NCI-H1092 treated with DMSO at 0.1 percent for 48 hours (cell line): ENCODE measurements around the gene IRF4.

Experiments
- DNase-seq: peaks from one replicate; lab custom pipeline; 2025; lab: John Stamatoyannopoulos, UW

IRF4 gene

DNA sequence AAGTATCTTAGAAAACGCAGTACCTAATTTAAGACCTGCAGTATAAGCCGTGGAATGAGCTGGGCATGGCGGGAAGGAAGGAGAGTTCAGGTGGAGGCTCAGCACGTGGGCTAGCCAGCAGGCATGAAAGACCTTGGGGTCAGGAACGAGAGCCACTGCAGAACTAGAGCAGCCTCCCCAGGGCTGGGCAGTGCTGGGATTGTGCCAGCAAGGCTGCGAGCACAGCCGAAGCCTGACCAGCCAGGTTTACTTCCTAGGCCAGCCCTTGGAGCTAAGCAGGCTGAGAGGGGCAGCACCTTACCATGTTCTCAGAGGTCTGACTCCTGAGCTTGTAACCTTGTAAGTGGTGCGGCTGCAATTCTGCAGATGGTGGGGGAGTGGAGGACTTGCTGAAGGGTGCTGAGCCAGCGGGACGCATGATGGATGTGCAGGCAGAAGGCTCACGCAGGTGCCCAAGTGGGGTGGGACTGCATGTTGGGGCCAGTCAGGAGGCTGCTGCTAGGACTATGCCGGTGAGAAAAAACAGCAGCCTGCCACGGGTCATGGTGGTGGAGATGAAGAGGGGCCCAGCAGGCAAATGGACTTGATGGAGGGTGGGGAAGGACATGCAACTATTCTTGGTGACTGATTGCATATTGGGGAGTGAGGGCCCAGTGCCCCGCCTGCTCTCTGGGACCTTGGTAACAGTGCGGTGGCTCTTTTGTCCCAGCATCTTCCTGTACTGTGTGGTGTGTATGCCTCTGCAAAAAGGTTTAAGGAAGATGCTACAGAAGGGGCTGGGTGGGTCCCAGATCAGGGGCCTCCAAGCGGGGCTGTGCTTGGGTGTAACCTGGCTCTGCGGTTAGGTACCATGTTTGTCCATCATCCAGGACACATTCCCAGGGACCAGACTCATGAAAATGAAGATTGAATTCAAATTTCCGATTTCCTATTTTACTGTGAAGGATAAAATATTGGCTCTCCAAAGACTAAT, 37.6 kb upstream of the IRF4 start:
- DNase-seq = no peak

- DNase-seq = no peak
Measured at GRCh38 chr6:354631-355280, 36.8 kb upstream of the IRF4 start.

- DNase-seq = no peak
Measured at GRCh38 chr6:355373-356208, 36.0 kb upstream of the IRF4 start.

GRCh38 chr6:356828-357251, 34.7 kb upstream of the IRF4 start:
- no peak for DNase-seq

DNA sequence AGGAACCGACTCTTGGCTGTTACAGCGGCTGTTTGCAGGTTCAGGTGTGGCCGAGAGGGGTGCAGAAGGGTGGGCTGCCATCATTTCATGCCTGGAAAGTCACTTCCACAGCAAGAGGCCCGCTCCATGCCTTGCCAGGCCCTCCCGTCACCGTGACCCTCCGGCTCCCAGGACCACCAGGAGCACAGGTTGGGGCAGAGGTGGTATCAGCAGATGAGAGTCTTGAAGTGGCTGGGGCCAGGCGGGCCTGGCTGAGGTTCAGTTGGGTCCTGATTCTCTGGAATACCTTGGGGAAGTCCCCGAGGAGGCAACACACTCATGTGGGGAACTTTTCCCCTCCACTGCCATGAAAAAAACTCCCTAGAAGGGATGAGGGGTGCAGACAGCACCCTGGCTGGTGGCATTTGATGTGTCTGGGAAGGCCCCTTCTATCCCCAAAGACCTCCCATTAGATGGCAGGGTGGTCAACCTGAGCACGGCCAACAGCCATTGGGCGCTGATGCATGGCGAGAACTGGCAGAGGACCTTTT, 34.2 kb upstream of the IRF4 start:
- DNase-seq = no peak

DNA sequence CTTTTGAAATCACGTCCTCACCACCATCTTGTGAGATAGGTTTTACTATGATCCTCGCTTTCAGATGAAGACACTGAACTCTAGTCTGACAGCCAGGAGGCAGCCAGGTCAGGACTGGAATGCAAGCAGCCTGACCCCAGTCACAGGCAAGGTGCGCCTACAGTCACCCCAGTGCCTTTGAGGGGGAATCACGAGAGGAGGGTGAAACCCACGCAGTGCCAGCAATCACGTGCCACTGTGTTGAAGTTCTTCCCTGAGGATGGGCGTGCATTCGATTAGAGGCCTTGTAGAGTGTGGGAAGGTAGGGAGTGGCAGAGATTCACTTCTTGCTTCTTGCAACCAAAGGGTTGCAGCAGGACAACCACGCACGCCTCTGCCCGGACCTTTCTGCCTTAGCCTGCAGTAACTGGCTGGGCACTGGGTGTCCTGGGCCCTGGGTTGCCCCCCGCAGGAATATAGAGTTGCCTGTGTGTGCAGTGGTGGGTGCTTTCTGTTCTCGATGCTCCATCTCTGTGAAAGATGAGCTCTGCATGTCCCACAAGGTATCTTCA, 33.7 kb upstream of the IRF4 start:
- no peak for DNase-seq

- no peak for DNase-seq
Measured at GRCh38 chr6:358432-358831, 33.1 kb upstream of the IRF4 start.

GRCh38 chr6:358847-359246, 32.7 kb upstream of the IRF4 start:
- DNase-seq = no peak

- no peak for DNase-seq
Measured at GRCh38 chr6:359261-360035, 32.1 kb upstream of the IRF4 start.

DNA sequence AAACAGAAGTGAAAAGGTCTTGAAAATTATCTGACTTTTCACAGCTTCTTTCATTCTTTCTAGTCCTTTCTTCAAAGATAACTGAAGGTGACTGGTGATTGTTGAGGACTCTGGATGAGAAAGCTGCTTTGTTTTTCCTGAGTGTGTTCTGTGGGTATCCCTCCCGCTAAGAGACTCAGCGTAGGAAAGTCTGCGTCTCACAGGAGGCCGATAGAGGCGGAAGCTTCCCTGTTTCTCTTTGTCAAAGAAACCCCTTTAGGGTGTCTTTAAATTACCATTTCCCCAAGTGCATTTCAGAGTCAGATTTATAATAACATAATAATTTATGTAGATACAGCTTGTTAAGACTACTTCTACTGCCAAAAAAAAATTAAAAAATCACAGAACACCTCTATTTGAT, 31.2 kb upstream of the IRF4 start:
- no peak for DNase-seq

GRCh38 chr6:360764-361373, 30.7 kb upstream of the IRF4 start:
- no peak for DNase-seq

GRCh38 chr6:361411-362132, 30.0 kb upstream of the IRF4 start:
- no peak for DNase-seq

DNA sequence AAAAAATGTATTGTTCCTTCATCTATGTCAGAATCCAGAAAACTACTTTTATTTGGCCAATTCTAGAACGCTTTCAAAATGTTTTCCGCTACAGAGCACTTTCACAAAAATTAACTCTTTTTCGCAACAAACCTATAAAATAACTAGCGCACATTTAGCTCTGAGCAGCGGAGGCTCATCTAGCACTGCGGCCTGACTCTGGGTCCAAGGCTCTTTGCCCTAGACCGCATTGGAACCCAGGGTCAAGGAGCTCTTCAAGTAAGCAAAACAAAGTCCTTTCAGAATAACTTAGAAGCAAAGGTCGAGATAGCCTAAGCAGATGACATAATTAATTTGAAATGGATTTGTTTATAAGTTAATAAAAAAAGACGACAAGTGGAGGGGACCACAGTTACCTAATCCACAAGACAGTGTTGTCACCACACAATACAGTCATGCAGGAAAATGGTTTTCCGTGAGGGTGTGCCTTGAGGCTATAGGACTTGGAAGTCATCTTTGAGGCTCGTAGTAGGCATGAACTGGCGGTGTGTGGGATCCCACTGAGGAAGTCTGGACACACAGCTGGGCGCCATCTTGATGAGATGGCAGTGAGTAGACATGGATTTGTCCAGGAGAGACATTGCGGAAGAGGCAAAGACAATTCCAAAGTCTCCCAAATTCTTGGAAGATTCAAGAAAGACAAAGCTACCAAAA, 29.2 kb upstream of the IRF4 start:
- no peak for DNase-seq

DNA sequence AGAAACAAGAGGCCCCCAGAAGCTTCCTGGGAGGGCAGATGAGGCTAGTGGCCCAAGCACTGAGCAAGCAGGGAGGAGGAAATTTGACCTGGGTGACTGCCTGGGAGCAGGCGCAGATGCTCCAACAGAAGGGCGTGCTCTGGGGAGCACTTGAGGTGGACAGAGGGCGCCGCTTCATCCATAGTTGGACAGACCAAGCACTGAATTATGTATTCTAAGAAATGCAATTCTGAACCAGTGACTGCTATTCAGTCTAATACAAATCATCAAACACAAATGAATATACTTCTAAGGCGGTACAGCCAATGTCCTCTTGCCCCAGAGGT, 28.7 kb upstream of the IRF4 start:
- no peak for DNase-seq

- no peak for DNase-seq
Measured at GRCh38 chr6:363291-363690, 28.3 kb upstream of the IRF4 start.

DNA sequence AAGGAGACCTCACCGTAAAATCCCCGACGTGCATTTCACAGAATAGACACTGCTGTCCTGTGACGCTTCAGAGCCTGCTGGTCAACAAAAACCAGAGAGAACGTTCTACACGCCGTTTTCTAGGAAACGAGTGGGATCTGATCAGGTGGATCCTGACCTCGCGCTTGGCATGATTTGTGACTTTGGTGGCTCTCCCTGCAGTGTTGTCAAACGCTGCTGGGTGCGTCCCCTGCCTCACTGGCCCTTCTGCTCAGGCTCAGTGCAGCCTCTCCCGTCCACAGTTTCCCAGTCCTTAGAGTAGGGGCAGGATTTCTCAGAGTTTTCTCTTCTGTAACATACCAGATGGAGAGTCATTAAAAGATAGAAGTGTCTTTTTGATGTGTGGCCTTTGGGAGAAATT, 27.6 kb upstream of the IRF4 start:
- DNase-seq = no peak

- no peak for DNase-seq
Measured at GRCh38 chr6:364609-365540, 26.7 kb upstream of the IRF4 start.

DNA sequence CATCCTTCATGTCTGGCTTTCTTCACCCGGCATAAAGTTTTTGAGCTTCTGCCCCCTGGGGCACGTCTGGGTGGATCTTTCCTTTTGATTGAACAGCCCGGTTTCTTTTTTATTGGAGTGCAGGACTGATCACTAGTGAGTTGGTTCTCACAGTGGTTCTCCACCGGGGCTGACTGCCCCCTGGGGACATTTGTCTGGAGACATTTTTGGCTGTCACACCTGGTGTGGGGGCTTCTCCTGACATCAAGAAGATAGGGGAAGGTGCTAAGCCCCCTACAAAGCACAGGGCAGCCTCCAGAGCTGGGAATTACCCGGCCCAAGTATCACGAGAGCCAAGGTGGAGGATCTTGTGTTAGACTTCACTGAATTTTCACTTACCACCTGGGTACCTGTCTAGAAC, 25.7 kb upstream of the IRF4 start:
- DNase-seq = no peak
